ENCODE data around the gene GPR160.
"Not testable (repeated sequence)": the region's sequence is repeated elsewhere in the genome, so short reads cannot be mapped to it uniquely, and the experiment has no call there.

Gene GPR160

GRCh38 chr3:170037463-170038433 lies at the start of gene GPR160:
Gene GPR160 (plus strand): TSS chr3:170037995. CDS start chr3:170083973, 45,978 bp downstream.
- no peak for FAIRE-seq

- FAIRE-seq: no peak
Observed at GRCh38 chr3:169990431-169990830, 47.4 kb upstream of the GPR160 start.

GRCh38 chr3:169992156-169992555 lies 45.6 kb upstream of the GPR160 start:
- FAIRE-seq: no peak

GRCh38 chr3:169992781-169993180 lies 45.0 kb upstream of the GPR160 start:
- no peak for FAIRE-seq

- no peak for FAIRE-seq
Observed at GRCh38 chr3:169993761-169994160, 44.0 kb upstream of the GPR160 start.

GRCh38 chr3:169996063-169996462 lies 41.7 kb upstream of the GPR160 start:
- no peak for FAIRE-seq

GRCh38 chr3:169998668-169999131 lies 39.1 kb upstream of the GPR160 start:
- no peak for FAIRE-seq

- FAIRE-seq: no peak
Observed at GRCh38 chr3:169999433-169999832, 38.4 kb upstream of the GPR160 start.

- no peak for FAIRE-seq
Observed at GRCh38 chr3:170000051-170000450, 37.7 kb upstream of the GPR160 start.

GRCh38 chr3:170002231-170002630 lies 35.6 kb upstream of the GPR160 start:
- no peak for FAIRE-seq

- FAIRE-seq: no peak
Observed at GRCh38 chr3:170002879-170003278, 34.9 kb upstream of the GPR160 start.

- no peak for FAIRE-seq
Observed at GRCh38 chr3:170003881-170004356, 33.9 kb upstream of the GPR160 start.

GRCh38 chr3:170007031-170007663 lies 30.6 kb upstream of the GPR160 start:
- FAIRE-seq: no peak

- no peak for FAIRE-seq
Observed at GRCh38 chr3:170010498-170010897, 27.3 kb upstream of the GPR160 start.

GRCh38 chr3:170012683-170013400 lies 25.0 kb upstream of the GPR160 start:
- FAIRE-seq: no peak

GRCh38 chr3:170016057-170016456 lies 21.7 kb upstream of the GPR160 start:
- FAIRE-seq: no peak

GRCh38 chr3:170019306-170019705 lies 18.5 kb upstream of the GPR160 start:
- not testable (repeated sequence) for FAIRE-seq

GRCh38 chr3:170021083-170021482 lies 16.7 kb upstream of the GPR160 start:
- FAIRE-seq: no peak

GRCh38 chr3:170022336-170022735 lies 15.5 kb upstream of the GPR160 start:
- no peak for FAIRE-seq

- FAIRE-seq: no peak
Observed at GRCh38 chr3:170023165-170023564, 14.6 kb upstream of the GPR160 start.

GRCh38 chr3:170024581-170024980 lies 13.2 kb upstream of the GPR160 start:
- no peak for FAIRE-seq

- no peak for FAIRE-seq
Observed at GRCh38 chr3:170027233-170028102, 10.3 kb upstream of the GPR160 start.
